GM12878 (cell line): Measurements from ENCODE around the gene FGFR2. TPM values are rescaled to one million over a fixed set of nuclear protein-coding genes. Genes with fewer than 3 reads are reported as not detected.

Experiments used
- ATAC-seq: fragments of 200-7000 bp; cut with Tn5 transposase; 3 replicates; pipeline ENCODE4 v1.9.1; 2020; ENCODE audit warnings: mild to moderate bottlenecking, moderate library complexity
- BruUV-seq: library from RNA; stranded (reverse); fragments of 400-500 nt; replicated peaks from 2 replicates; lab custom pipeline; 2021; lab: Mats Ljungman, UMichigan
- CTCF ChIA-PET: fragments of 300-600 bp; sonication (Branson Sonifier 250); formaldehyde crosslinking; extraction: SDS; loops from one replicate; lab custom pipeline; 2021; ENCODE audit warnings: inconsistent platforms; lab: Yijun Ruan, JAX
- POLR2A ChIA-PET: fragments of 350-600 bp; formaldehyde crosslinking; extraction: SDS; loops from one replicate; lab custom pipeline; 2021; ENCODE audit warnings: inconsistent platforms; lab: Charles Lee
- RAD21 ChIA-PET: fragments of 300-600 bp; sonication (Branson Sonifier 250); formaldehyde crosslinking; loops from one replicate; lab custom pipeline; 2023; ENCODE audit warnings: antibody characterized with exemption; ENCODE audit not compliant: unreplicated experiment; lab: Charles Lee
- SMC1A ChIA-PET: fragments of 300-600 bp; sonication (Branson Sonifier 250); formaldehyde crosslinking; loops from one replicate; lab custom pipeline; 2023; ENCODE audit not compliant: unreplicated experiment, uncharacterized antibody; lab: Charles Lee
- DNase-seq: peaks from one replicate; pipeline ENCODE4 v3.0.0-alpha.2; 2011; ENCODE audit warnings: low read depth, low spot score
- FAIRE-seq: peaks from 3 replicates; lab custom pipeline; 2011; peaks lifted over from hg19 to GRCh38; lab: Jason Lieb, UNC
- H2AFZ ChIP-seq: 2 replicates; pipeline ENCODE4 v1.6.0; 2011; ENCODE audit warnings: low read depth, low read length, control low read depth; ENCODE audit not compliant: control insufficient read depth
- H3K27ac ChIP-seq: 2 replicates; pipeline ENCODE4 v1.5.1; 2011; ENCODE audit warnings: control low read depth; ENCODE audit not compliant: control insufficient read depth, insufficient read depth
- H3K27me3 ChIP-seq, 2 experiments: replicated peaks in 1 of 2; 2 replicates each; pipeline versions ENCODE4 v1.6.0 to v1.6.1; 2011; ENCODE audit warnings: low read length in 1 of 2; ENCODE audit not compliant: control insufficient read depth in 2 of 2, insufficient read depth in 2 of 2
- H3K36me3 ChIP-seq, 2 experiments: 2 replicates each; pipeline ENCODE4 v1.5.1; 2011; ENCODE audit warnings: low read length in 1 of 2; ENCODE audit not compliant: control insufficient read depth in 2 of 2, insufficient read depth in 2 of 2
- H3K4me1 ChIP-seq: 2 replicates; pipeline ENCODE4 v1.6.1; 2011; ENCODE audit warnings: mild to moderate bottlenecking, low read length, moderate library complexity, mixed read lengths; ENCODE audit not compliant: control insufficient read depth, insufficient read depth
- H3K4me2 ChIP-seq: 2 replicates; pipeline ENCODE4 v1.6.0; 2011; ENCODE audit warnings: control low read depth; ENCODE audit not compliant: control insufficient read depth, insufficient read depth
- H3K4me3 ChIP-seq: fragments of 200-600 bp; sonication (generic); 2 replicates; pipeline ENCODE4 v1.5.1; 2016
- H3K79me2 ChIP-seq: 2 replicates; pipeline ENCODE4 v1.6.0; 2011; ENCODE audit warnings: low read length; ENCODE audit not compliant: control insufficient read depth, insufficient read depth
- H3K9ac ChIP-seq: 2 replicates; pipeline ENCODE4 v1.8.0; 2011; ENCODE audit warnings: low read length, control low read depth, mixed read lengths; ENCODE audit not compliant: control insufficient read depth, insufficient read depth
- H3K9me3 ChIP-seq: replicated peaks from 3 replicates; pipeline ENCODE4 v1.5.1; 2011; ENCODE audit warnings: mild to moderate bottlenecking, low read length; ENCODE audit not compliant: control insufficient read depth, insufficient read depth
- H4K20me1 ChIP-seq: 2 replicates; pipeline ENCODE4 v1.6.0; 2011; ENCODE audit not compliant: control insufficient read depth, insufficient read depth
- BHLHE40 ChIP-seq, 2 experiments: fragments of 450-650 bp in 1 of 2; IDR thresholded peaks; 2 replicates each; pipeline ENCODE4 v1.6.1; 2011 to 2017; ENCODE audit warnings: low read depth in 2 of 2, borderline replicate concordance in 1 of 2, improper control_type of control experiment in 1 of 2, low read length in 1 of 2, mild to moderate bottlenecking in 1 of 2
- BRCA1 ChIP-seq: IDR thresholded peaks from 2 replicates; pipeline ENCODE4 v1.6.1; 2011; ENCODE audit warnings: low read depth, low read length, improper control_type of control experiment
- HDAC6 ChIP-seq: fragments of 200-600 bp; sonication (generic); IDR thresholded peaks from one replicate; pipeline ENCODE4 v1.8.0; 2017; ENCODE audit warnings: antibody characterized with exemption; ENCODE audit not compliant: unreplicated experiment
- HDGF ChIP-seq: fragments of 450-650 bp; IDR thresholded peaks from 2 replicates; pipeline ENCODE4 v1.6.1; 2016; ENCODE audit warnings: antibody characterized with exemption
- NFIC ChIP-seq: IDR thresholded peaks from 2 replicates; pipeline ENCODE4 v1.6.1; 2012; ENCODE audit warnings: low read depth, mild to moderate bottlenecking, inconsistent platforms, low read length, moderate library complexity
- SMAD1 ChIP-seq: fragments of 450-650 bp; IDR thresholded peaks from 2 replicates; pipeline ENCODE4 v1.6.1; 2018; ENCODE audit warnings: mild to moderate bottlenecking, low read depth; ENCODE audit not compliant: partially characterized antibody
- SUPT20H ChIP-seq: IDR thresholded peaks from 2 replicates; pipeline ENCODE4 v1.6.1; 2011; ENCODE audit warnings: low read depth, mild to moderate bottlenecking, low read length, moderate library complexity, borderline replicate concordance; ENCODE audit not compliant: control insufficient read depth
- WGBS: methylation state at CpG from one replicate; pipeline ENCODE4 v1.1.6; 2016; ENCODE audit warnings: low lambda C conversion rate; ENCODE audit not compliant: insufficient replicate concordance, insufficient coverage; ENCODE audit errors: missing lambda C conversion rate; 5-methylcytosine and 5-hydroxymethylcytosine counted together
- in situ Hi-C: fragments of 300-500 bp; cut with MboI; formaldehyde crosslinking; loops from 9 replicates; pipeline ENCODE4 v1.14.3; 2018; ENCODE audit warnings: mixed read lengths
- intact Hi-C: fragments of 100-400 bp; cut with micrococcal nuclease; formaldehyde crosslinking; loops from one replicate; pipeline ENCODE4 v1.14.2; 2022; ENCODE audit not compliant: unreplicated experiment
- polyA plus RNA-seq, 11 experiments: library from polyadenylated mRNA; depleted of rRNA in 4 of 11; unstranded in 6 of 11; stranded (reverse) in 5 of 11; fragments of >200 nt; fragmentation: Nextera tagmentation in 4 of 11; fragmentation: Illumina TruSeq in 1 of 11; extraction: Ambion mirVana in 4 of 11; extraction: Trizol in 1 of 11; gene quantifications; 1 replicate in 1 of 11; 2 replicates in 10 of 11; pipeline versions ENCODE4 v1.2.1 to v1.2.3, GENCODE V29; 2011 to 2016; ENCODE audit warnings: inconsistent platforms in 2 of 11, missing spikeins in 2 of 11, low read depth in 1 of 11
- total RNA-seq, 4 experiments: library from RNA; depleted of rRNA in 3 of 4; stranded (reverse); fragments of >200 nt in 3 of 4; fragmentation: Illumina TruSeq in 1 of 4; extraction: Trizol in 1 of 4; gene quantifications; 2 replicates each; pipeline versions ENCODE4 v1.2.1 to v1.2.3, GENCODE V29; 2013 to 2021
- TF ChIP-seq, protein P1 (sequence below): fragments of 150-350 bp; IDR thresholded peaks from 2 replicates; pipeline ENCODE4 v1.6.1; 2014; ENCODE audit warnings: mild to moderate bottlenecking, low read depth, low read length
- TF ChIP-seq, protein P2 (sequence below): fragments of 450-650 bp; IDR thresholded peaks from 2 replicates; pipeline ENCODE4 v1.6.1; 2017; ENCODE audit warnings: mild to moderate bottlenecking, moderate library complexity
- TF ChIP-seq, protein P3 (sequence below): IDR thresholded peaks from 2 replicates; pipeline ENCODE4 v1.6.1; 2011; ENCODE audit warnings: low read depth, mild to moderate bottlenecking, low read length, moderate library complexity, borderline replicate concordance; ENCODE audit errors: extremely low read depth

FGFR2 gene
- total and polyA plus RNA-seq, 10 of the 15 experiments (the other 5 are each of a cell fraction or from before 2014, with no cell fraction given): 0.04 to 0.15 TPM; not detected in 8

GRCh38 chr10:121618906-121619305, 20.7 kb upstream of the FGFR2 start:
- Histone ChIP-seq H3K79me2 (no peaks in the 10 kb centered on the region), H3K4me2 (no peak overlapping the region), H4K20me1 (no peaks in the 10 kb centered on the region), H3K36me3 (no peaks in the 10 kb centered on the region), H3K4me3 (no peak overlapping the region), H2AFZ (no peak overlapping the region), H3K27me3 (no peaks in the 10 kb centered on the region; a peak in 1 of 4 replicates), H3K9me3 (peaks cover 3% of the 10 kb centered on the region; the same call in 1 of the 3 replicates), H3K9ac (no peak overlapping the region), H3K4me1 (no peaks in the 10 kb centered on the region), H3K27ac (no peak overlapping the region)
- DNase-seq (no peak), FAIRE-seq (no peak), ATAC-seq (no peak)
- 53% methylated on average over 2 of the region's 2 CpGs for WGBS
- ChIA-PET SMC1A (interaction anchor here (0.9 kb wide), 1 partner anchor 17 kb away, joined by 3 read pairs; no protein-coding TSS in a partner anchor), CTCF (no interaction called here), POLR2A (no interaction called here), RAD21 (no interaction called here)
- no TSS peak for BruUV-seq
- TF ChIP-seq, protein P1, sequence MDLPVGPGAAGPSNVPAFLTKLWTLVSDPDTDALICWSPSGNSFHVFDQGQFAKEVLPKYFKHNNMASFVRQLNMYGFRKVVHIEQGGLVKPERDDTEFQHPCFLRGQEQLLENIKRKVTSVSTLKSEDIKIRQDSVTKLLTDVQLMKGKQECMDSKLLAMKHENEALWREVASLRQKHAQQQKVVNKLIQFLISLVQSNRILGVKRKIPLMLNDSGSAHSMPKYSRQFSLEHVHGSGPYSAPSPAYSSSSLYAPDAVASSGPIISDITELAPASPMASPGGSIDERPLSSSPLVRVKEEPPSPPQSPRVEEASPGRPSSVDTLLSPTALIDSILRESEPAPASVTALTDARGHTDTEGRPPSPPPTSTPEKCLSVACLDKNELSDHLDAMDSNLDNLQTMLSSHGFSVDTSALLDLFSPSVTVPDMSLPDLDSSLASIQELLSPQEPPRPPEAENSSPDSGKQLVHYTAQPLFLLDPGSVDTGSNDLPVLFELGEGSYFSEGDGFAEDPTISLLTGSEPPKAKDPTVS: no peak
- TF ChIP-seq, protein P2, sequence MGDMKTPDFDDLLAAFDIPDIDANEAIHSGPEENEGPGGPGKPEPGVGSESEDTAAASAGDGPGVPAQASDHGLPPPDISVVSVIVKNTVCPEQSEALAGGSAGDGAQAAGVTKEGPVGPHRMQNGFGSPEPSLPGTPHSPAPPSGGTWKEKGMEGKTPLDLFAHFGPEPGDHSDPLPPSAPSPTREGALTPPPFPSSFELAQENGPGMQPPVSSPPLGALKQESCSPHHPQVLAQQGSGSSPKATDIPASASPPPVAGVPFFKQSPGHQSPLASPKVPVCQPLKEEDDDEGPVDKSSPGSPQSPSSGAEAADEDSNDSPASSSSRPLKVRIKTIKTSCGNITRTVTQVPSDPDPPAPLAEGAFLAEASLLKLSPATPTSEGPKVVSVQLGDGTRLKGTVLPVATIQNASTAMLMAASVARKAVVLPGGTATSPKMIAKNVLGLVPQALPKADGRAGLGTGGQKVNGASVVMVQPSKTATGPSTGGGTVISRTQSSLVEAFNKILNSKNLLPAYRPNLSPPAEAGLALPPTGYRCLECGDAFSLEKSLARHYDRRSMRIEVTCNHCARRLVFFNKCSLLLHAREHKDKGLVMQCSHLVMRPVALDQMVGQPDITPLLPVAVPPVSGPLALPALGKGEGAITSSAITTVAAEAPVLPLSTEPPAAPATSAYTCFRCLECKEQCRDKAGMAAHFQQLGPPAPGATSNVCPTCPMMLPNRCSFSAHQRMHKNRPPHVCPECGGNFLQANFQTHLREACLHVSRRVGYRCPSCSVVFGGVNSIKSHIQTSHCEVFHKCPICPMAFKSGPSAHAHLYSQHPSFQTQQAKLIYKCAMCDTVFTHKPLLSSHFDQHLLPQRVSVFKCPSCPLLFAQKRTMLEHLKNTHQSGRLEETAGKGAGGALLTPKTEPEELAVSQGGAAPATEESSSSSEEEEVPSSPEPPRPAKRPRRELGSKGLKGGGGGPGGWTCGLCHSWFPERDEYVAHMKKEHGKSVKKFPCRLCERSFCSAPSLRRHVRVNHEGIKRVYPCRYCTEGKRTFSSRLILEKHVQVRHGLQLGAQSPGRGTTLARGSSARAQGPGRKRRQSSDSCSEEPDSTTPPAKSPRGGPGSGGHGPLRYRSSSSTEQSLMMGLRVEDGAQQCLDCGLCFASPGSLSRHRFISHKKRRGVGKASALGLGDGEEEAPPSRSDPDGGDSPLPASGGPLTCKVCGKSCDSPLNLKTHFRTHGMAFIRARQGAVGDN: no peak
- TF ChIP-seq BRCA1 (no peak), HDAC6 (no peak), SMAD1 (no peak), SUPT20H (no peak), NFIC (no peak), BHLHE40 (IDR thresholded peaks at IDR 0.05; ENCODE audit: borderline replicate concordance in 1 of 2, low read depth in 2 of 2, low read length in 1 of 2) (no peak), HDGF (no peak)
- TF ChIP-seq, protein P3, sequence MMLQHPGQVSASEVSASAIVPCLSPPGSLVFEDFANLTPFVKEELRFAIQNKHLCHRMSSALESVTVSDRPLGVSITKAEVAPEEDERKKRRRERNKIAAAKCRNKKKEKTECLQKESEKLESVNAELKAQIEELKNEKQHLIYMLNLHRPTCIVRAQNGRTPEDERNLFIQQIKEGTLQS: no peak
- in situ Hi-C loops: no loop called here
- intact Hi-C loops: no loop called here
